HepG2 (cell line): ENCODE results near the gene STK32A. TPM values are rescaled to one million over a fixed set of nuclear protein-coding genes. Genes with fewer than 3 reads are reported as not detected.

Experiments used
- ATAC-seq: fragments of 200-7000 bp; cut with Tn5 transposase; 3 replicates; pipeline ENCODE4 v1.9.1; 2020; ENCODE audit warnings: mild to moderate bottlenecking, moderate library complexity
- BruUV-seq: library from RNA; stranded (reverse); fragments of 400-500 nt; replicated peaks from 2 replicates; lab custom pipeline; 2021; lab: Mats Ljungman, UMichigan
- CTCF ChIA-PET: fragments of 300-600 bp; formaldehyde crosslinking; extraction: SDS; loops from one replicate; lab custom pipeline; 2021; ENCODE audit warnings: low total read pairs, inconsistent platforms, low intra/inter-chr PET ratio; lab: Yijun Ruan, JAX
- POLR2A ChIA-PET: fragments of 350-600 bp; sonication (Branson Sonifier 250); formaldehyde crosslinking; loops from one replicate; lab custom pipeline; 2020; ENCODE audit warnings: antibody characterized with exemption, inconsistent platforms; lab: Yijun Ruan, JAX
- DNase-seq: peaks from one replicate; pipeline ENCODE4 v3.0.0-alpha.2; 2015; ENCODE audit warnings: low spot score
- FAIRE-seq: peaks from 3 replicates; lab custom pipeline; 2011; peaks lifted over from hg19 to GRCh38; lab: Jason Lieb, UNC
- H2AFZ ChIP-seq: one replicate; pipeline ENCODE4 v1.6.1; 2011; ENCODE audit warnings: low read length, inconsistent platforms
- H3K27ac ChIP-seq: fragments of 300-600 bp; 3 replicates; pipeline ENCODE4 v1.8.0; 2011; ENCODE audit warnings: mixed run types, mild to moderate bottlenecking, mixed read lengths, low read length, inconsistent platforms; ENCODE audit not compliant: insufficient read depth; ENCODE audit errors: extremely low read length
- H3K27me3 ChIP-seq, 2 experiments: fragments of 200-600 bp in 1 of 2; 2 replicates in 1 of 2; 3 replicates in 1 of 2; pipeline versions ENCODE4 v1.6.0 to v1.8.0; 2011; ENCODE audit warnings: low read length in 2 of 2, mild to moderate bottlenecking in 2 of 2, moderate library complexity in 2 of 2, inconsistent platforms in 1 of 2; ENCODE audit not compliant: insufficient read depth in 2 of 2, control insufficient read depth in 1 of 2
- H3K36me3 ChIP-seq, 2 experiments: fragments of 200-600 bp in 1 of 2; replicated peaks in 1 of 2; 2 replicates in 1 of 2; 3 replicates in 1 of 2; pipeline versions ENCODE4 v1.5.1 to v1.8.0; 2011; ENCODE audit warnings: low read length in 2 of 2, inconsistent platforms in 1 of 2; ENCODE audit not compliant: insufficient read depth in 2 of 2, control insufficient read depth in 1 of 2
- H3K4me1 ChIP-seq: 2 replicates; pipeline ENCODE4 v1.5.1; 2012; ENCODE audit warnings: low read length, inconsistent platforms; ENCODE audit not compliant: insufficient read depth
- H3K4me2 ChIP-seq: 2 replicates; pipeline ENCODE4 v1.6.0; 2011; ENCODE audit warnings: low read depth, low read length, inconsistent platforms
- H3K4me3 ChIP-seq, 3 experiments: fragments of 200-600 bp in 1 of 3; sonication (generic), shearing (Covaris generic) in 1 of 3; replicated peaks in 1 of 3; 2 replicates each; pipeline ENCODE4 v1.5.1; 2011 to 2016; ENCODE audit warnings: low read length in 3 of 3, inconsistent platforms in 2 of 3, low read depth in 2 of 3, mild to moderate bottlenecking in 2 of 3, control low read depth in 1 of 3, mixed read lengths in 1 of 3; ENCODE audit not compliant: insufficient read depth in 1 of 3
- H3K79me2 ChIP-seq: one replicate; pipeline ENCODE4 v1.6.1; 2011; ENCODE audit warnings: low read length, inconsistent platforms; ENCODE audit not compliant: insufficient read depth
- H3K9ac ChIP-seq: 2 replicates; pipeline ENCODE4 v1.6.0; 2011; ENCODE audit warnings: mild to moderate bottlenecking, low read depth, low read length, inconsistent platforms; ENCODE audit not compliant: insufficient read depth
- H3K9me3 ChIP-seq: 2 replicates; pipeline ENCODE4 v1.5.1; 2012; ENCODE audit warnings: mild to moderate bottlenecking, low read length
- H4K20me1 ChIP-seq: 2 replicates; pipeline ENCODE4 v1.6.0; 2011; ENCODE audit warnings: inconsistent platforms, mild to moderate bottlenecking, low read length, moderate library complexity; ENCODE audit not compliant: insufficient read depth
- MZF1 ChIP-seq: sonication (generic); formaldehyde crosslinking; IDR thresholded peaks from 2 replicates; pipeline ENCODE4 v1.8.1; 2023; ENCODE audit warnings: mild to moderate bottlenecking, missing genetic modification reagents, borderline replicate concordance
- ZNF256 ChIP-seq: sonication (generic); formaldehyde crosslinking; conservative IDR thresholded peaks from 2 replicates; pipeline ENCODE4 v1.4.0; 2020; ENCODE audit warnings: missing genetic modification reagents
- WGBS: methylation state at CpG from one replicate; pipeline ENCODE4 v1.1.6; 2017; ENCODE audit warnings: low lambda C conversion rate; 5-methylcytosine and 5-hydroxymethylcytosine counted together
- in situ Hi-C: cut with HindIII; loops from 2 replicates; pipeline ENCODE4 v1.10.0; 2017; ENCODE audit warnings: low pct_unique_long_range_greater_than_20kb; ENCODE audit not compliant: extremely low pct_ligation_motif_present
- intact Hi-C: fragments of 100-400 bp; cut with micrococcal nuclease; formaldehyde crosslinking; loops from one replicate; pipeline ENCODE4 v1.10.0; 2022; ENCODE audit not compliant: unreplicated experiment
- polyA plus RNA-seq, 8 experiments: library from polyadenylated mRNA; depleted of rRNA in 3 of 8; stranded (reverse) in 7 of 8; unstranded in 1 of 8; fragments of >200 nt; fragmentation: Illumina TruSeq in 4 of 8; extraction: Trizol in 4 of 8; gene quantifications; 2 replicates each; pipeline versions ENCODE4 v1.2.1 to v1.2.3, GENCODE V29; 2011 to 2016; ENCODE audit warnings: low read depth in 4 of 8, missing spikeins in 1 of 8, mixed read lengths in 1 of 8; ENCODE audit not compliant: insufficient read depth in 1 of 8
- total RNA-seq, 5 experiments: library from RNA; depleted of rRNA; stranded (reverse); fragments of >200 nt; fragmentation: Illumina TruSeq; extraction: Trizol; gene quantifications; 2 replicates each; pipeline ENCODE4 v1.2.3, GENCODE V29; 2016; ENCODE audit warnings: low read depth in 1 of 5
- TF ChIP-seq, protein P1 (sequence below): sonication (generic); formaldehyde crosslinking; IDR thresholded peaks from 2 replicates; pipeline ENCODE4 v1.4.0; 2020; ENCODE audit warnings: missing genetic modification reagents
- TF ChIP-seq, protein P2 (sequence below): sonication (generic); formaldehyde crosslinking; IDR thresholded peaks from 2 replicates; pipeline ENCODE4 v1.8.1; 2022; ENCODE audit warnings: mild to moderate bottlenecking, missing genetic modification reagents
- TF ChIP-seq, protein P3 (sequence below): sonication (generic); formaldehyde crosslinking; conservative IDR thresholded peaks from 2 replicates; pipeline ENCODE4 v1.4.0; 2020; ENCODE audit warnings: missing genetic modification reagents

The STK32A gene
- total and polyA plus RNA-seq, 2 of the 13 experiments (the other 11 are each of a cell fraction or from before 2014, with no cell fraction given), result not detected

DNA sequence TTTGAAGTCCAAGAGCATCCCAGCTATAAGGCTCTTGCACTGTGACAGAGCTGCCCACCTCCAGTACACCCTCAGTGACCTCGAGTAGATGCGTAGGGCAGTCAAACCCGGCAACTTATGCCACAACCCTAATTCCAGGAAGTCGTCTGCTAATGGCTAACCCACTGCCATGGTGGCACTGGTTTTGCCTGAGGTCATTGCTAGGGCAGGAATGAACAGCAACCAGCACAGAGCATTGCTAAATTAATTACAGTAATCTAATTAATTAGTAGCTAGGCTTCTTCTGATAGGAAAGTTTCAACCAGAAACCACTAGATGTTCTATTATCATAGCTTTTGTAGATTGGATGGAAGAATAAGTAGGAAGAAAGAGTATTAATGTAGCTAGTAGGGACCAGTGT is 152.3 kb downstream of the STK32A start:
- H3K4me3 ChIP-seq, result no peak overlapping the region
- no peaks in the 10 kb centered on the region for H3K9me3 ChIP-seq
- intact Hi-C loops (no loop called here), in situ Hi-C loops (no loop called here)
- CTCF ChIA-PET, result no interaction called here
- no TSS peak for BruUV-seq
- POLR2A ChIA-PET, result no interaction called here
- H3K27ac ChIP-seq, result no peak overlapping the region
- H3K79me2 ChIP-seq, result no peaks in the 10 kb centered on the region
- ATAC-seq (no peak), DNase-seq (no peak), FAIRE-seq (no peak)
- 21% methylated on average over 4 of the region's 4 CpGs for WGBS
- H3K27me3 ChIP-seq, result no peaks in the 10 kb centered on the region; a peak in 1 of 5 replicates
- TF ChIP-seq, protein P1, sequence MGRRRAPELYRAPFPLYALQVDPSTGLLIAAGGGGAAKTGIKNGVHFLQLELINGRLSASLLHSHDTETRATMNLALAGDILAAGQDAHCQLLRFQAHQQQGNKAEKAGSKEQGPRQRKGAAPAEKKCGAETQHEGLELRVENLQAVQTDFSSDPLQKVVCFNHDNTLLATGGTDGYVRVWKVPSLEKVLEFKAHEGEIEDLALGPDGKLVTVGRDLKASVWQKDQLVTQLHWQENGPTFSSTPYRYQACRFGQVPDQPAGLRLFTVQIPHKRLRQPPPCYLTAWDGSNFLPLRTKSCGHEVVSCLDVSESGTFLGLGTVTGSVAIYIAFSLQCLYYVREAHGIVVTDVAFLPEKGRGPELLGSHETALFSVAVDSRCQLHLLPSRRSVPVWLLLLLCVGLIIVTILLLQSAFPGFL (CRISPR knock-in tag), result no peak
- no peak for TF ChIP-seq MZF1 (CRISPR knock-in tag)
- TF ChIP-seq, protein P2, sequence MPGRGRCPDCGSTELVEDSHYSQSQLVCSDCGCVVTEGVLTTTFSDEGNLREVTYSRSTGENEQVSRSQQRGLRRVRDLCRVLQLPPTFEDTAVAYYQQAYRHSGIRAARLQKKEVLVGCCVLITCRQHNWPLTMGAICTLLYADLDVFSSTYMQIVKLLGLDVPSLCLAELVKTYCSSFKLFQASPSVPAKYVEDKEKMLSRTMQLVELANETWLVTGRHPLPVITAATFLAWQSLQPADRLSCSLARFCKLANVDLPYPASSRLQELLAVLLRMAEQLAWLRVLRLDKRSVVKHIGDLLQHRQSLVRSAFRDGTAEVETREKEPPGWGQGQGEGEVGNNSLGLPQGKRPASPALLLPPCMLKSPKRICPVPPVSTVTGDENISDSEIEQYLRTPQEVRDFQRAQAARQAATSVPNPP (CRISPR knock-in tag), result no peak
- TF ChIP-seq, protein P3, sequence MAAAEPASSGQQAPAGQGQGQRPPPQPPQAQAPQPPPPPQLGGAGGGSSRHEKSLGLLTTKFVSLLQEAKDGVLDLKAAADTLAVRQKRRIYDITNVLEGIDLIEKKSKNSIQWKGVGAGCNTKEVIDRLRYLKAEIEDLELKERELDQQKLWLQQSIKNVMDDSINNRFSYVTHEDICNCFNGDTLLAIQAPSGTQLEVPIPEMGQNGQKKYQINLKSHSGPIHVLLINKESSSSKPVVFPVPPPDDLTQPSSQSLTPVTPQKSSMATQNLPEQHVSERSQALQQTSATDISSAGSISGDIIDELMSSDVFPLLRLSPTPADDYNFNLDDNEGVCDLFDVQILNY (CRISPR knock-in tag), result no peak
- no peak for TF ChIP-seq ZNF256 (CRISPR knock-in tag)
- H2AFZ ChIP-seq, result no peak overlapping the region
- H3K4me2 ChIP-seq, result no peak overlapping the region
- H3K9ac ChIP-seq, result no peak overlapping the region
- H3K4me1 ChIP-seq, result no peaks in the 10 kb centered on the region
- no peaks in the 10 kb centered on the region for H4K20me1 ChIP-seq
- no peaks in the 10 kb centered on the region for H3K36me3 ChIP-seq
